Endodermal cell (in vitro differentiated cells): ENCODE measurements around the gene EPHA4. TPM values are rescaled to one million over a fixed set of nuclear protein-coding genes. Genes with fewer than 3 reads are reported as not detected.

Experiments
- DNase-seq: peaks from one replicate; pipeline ENCODE4 v3.0.0-alpha.2; 2017
- H3K27ac ChIP-seq: 2 replicates; pipeline ENCODE4 v1.5.1; 2013; ENCODE audit warnings: mild to moderate bottlenecking, low read depth, low read length, moderate library complexity
- H3K27me3 ChIP-seq: 2 replicates; pipeline ENCODE4 v1.6.1; 2013; ENCODE audit warnings: mild to moderate bottlenecking, low read length, moderate library complexity; ENCODE audit not compliant: insufficient read depth, control insufficient read depth, poor library complexity, severe bottlenecking
- H3K36me3 ChIP-seq: 2 replicates; pipeline ENCODE4 v1.7.0; 2013; ENCODE audit warnings: mild to moderate bottlenecking, low read length, moderate library complexity; ENCODE audit not compliant: control insufficient read depth, insufficient read depth
- H3K4me1 ChIP-seq: one replicate; pipeline ENCODE4 v1.7.0; 2013; ENCODE audit warnings: low read length; ENCODE audit not compliant: control insufficient read depth, insufficient read depth
- H3K4me3 ChIP-seq: 2 replicates; pipeline ENCODE4 v1.5.1; 2013; ENCODE audit warnings: mild to moderate bottlenecking, low read length, moderate library complexity
- H3K9ac ChIP-seq: 2 replicates; pipeline ENCODE4 v1.6.1; 2013; ENCODE audit warnings: mild to moderate bottlenecking, low read length, moderate library complexity; ENCODE audit not compliant: poor library complexity, severe bottlenecking; ENCODE audit errors: extremely low read depth
- H3K9me3 ChIP-seq: 2 replicates; pipeline ENCODE4 v1.6.1; 2013; ENCODE audit warnings: mild to moderate bottlenecking, low read length, moderate library complexity; ENCODE audit not compliant: control insufficient read depth
- H3K27ac Mint-ChIP-seq: 2 replicates; pipeline ENCODE4 v1.8.0; 2020; ENCODE audit warnings: mixed read lengths
- H3K27me3 Mint-ChIP-seq: 2 replicates; pipeline ENCODE4 v1.8.0; 2021; ENCODE audit warnings: mild to moderate bottlenecking, mixed read lengths; ENCODE audit not compliant: insufficient read depth
- H3K36me3 Mint-ChIP-seq: 2 replicates; pipeline ENCODE4 v1.8.0; 2020; ENCODE audit warnings: low read depth, mixed read lengths
- H3K4me1 Mint-ChIP-seq: 2 replicates; pipeline ENCODE4 v1.8.0; 2020; ENCODE audit warnings: mixed read lengths
- H3K4me3 Mint-ChIP-seq: 2 replicates; pipeline ENCODE4 v1.8.0; 2020; ENCODE audit warnings: mild to moderate bottlenecking, moderate library complexity, mixed read lengths
- H3K9me3 Mint-ChIP-seq: 2 replicates; pipeline ENCODE4 v1.8.0; 2020; ENCODE audit warnings: mild to moderate bottlenecking, mixed read lengths
- CTCF ChIP-seq: fragments of 200-600 bp; sonication (generic); conservative IDR thresholded peaks from 2 replicates; pipeline ENCODE4 v1.5.0; 2021; ENCODE audit warnings: antibody characterized with exemption, mild to moderate bottlenecking
- WGBS, 2 experiments: methylation state at CpG; one replicate each; pipeline versions ENCODE4 v1.1.5 to v1.1.7; 2013; ENCODE audit warnings: missing lambda C conversion rate in 2 of 2, mixed read lengths in 1 of 2; ENCODE audit not compliant: insufficient coverage in 1 of 2, insufficient read length in 1 of 2; 5-methylcytosine and 5-hydroxymethylcytosine counted together
- total RNA-seq, 2 donors: library from RNA; stranded (reverse); fragmentation: NEBNext Ultra II Directional in 1 of 2; extraction: Animal tissue kit (Norgen Biotek cat#: 25700) in 1 of 2; gene quantifications; 2 replicates in 1 of 2; 3 replicates in 1 of 2; pipeline ENCODE4 v1.2.1, GENCODE V29; 2021

The EPHA4 gene
- total RNA-seq, 2 donors from 2014 or later = 74.1 to 87.3 TPM

- no peaks in the 10 kb centered on the region for H3K9me3 Mint-ChIP-seq
- H3K27ac Mint-ChIP-seq = no peak overlapping the region
- no peak for TF ChIP-seq CTCF
- no peaks in the 10 kb centered on the region for H3K27me3 Mint-ChIP-seq
- Histone ChIP-seq H3K4me1 (peaks cover 13% of the 10 kb centered on the region), H3K27me3 (no peaks in the 10 kb centered on the region), H3K36me3 (peaks cover 14% of the 10 kb centered on the region), H3K9ac (no peak overlapping the region), H3K27ac (no peak overlapping the region), H3K4me3 (no peak overlapping the region), H3K9me3 (no peaks in the 10 kb centered on the region)
- no peak for DNase-seq
- 100% methylated on average over 1 of the region's 1 CpG; no CpG with 5 or more reads in 1 of the 2 experiments for WGBS, 2 experiments
- peaks cover 9% of the 10 kb centered on the region for H3K36me3 Mint-ChIP-seq
- peaks cover 27% of the 10 kb centered on the region for H3K4me1 Mint-ChIP-seq
- no peak overlapping the region for H3K4me3 Mint-ChIP-seq
These were observed 67.2 kb downstream of the EPHA4 start for GRCh38 chr2:221504905-221505304.

- no peak overlapping the region for H3K9ac ChIP-seq
- H3K36me3 ChIP-seq = peaks cover 18% of the 10 kb centered on the region
- Mint-ChIP-seq H3K9me3 (no peaks in the 10 kb centered on the region), H3K36me3 (peaks cover 10% of the 10 kb centered on the region), H3K27ac (no peak overlapping the region), H3K4me1 (peaks cover 27% of the 10 kb centered on the region), H3K4me3 (no peak overlapping the region), H3K27me3 (no peaks in the 10 kb centered on the region)
- DNase-seq = no peak
- no peak overlapping the region for H3K27ac ChIP-seq
- H3K4me3 ChIP-seq = no peak overlapping the region
- peaks cover 13% of the 10 kb centered on the region for H3K4me1 ChIP-seq
- WGBS, 2 experiments = 75 to 100% methylated on average over 1 to 2 of the region's 2 CpGs
- no peaks in the 10 kb centered on the region for H3K27me3 ChIP-seq
- no peaks in the 10 kb centered on the region for H3K9me3 ChIP-seq
- TF ChIP-seq CTCF = no peak
These were observed 68.1 kb downstream of the EPHA4 start for GRCh38 chr2:221503965-221504364.

- peaks cover 10% of the 10 kb centered on the region for H3K4me1 ChIP-seq
- TF ChIP-seq CTCF = no peak
- no peaks in the 10 kb centered on the region for H3K9me3 ChIP-seq
- no peaks in the 10 kb centered on the region for H3K9me3 Mint-ChIP-seq
- H3K36me3 ChIP-seq = peaks cover 30% of the 10 kb centered on the region
- H3K36me3 Mint-ChIP-seq = peaks cover 15% of the 10 kb centered on the region
- 92 to 96% methylated on average over 7 to 8 of the region's 8 CpGs for WGBS, 2 experiments
- no peak overlapping the region for H3K4me3 ChIP-seq
- DNase-seq = no peak
- H3K27ac ChIP-seq = no peak overlapping the region
- H3K27me3 Mint-ChIP-seq = no peaks in the 10 kb centered on the region
- H3K4me3 Mint-ChIP-seq = no peak overlapping the region
- no peaks in the 10 kb centered on the region for H3K27me3 ChIP-seq
- H3K27ac Mint-ChIP-seq = no peak overlapping the region
- H3K4me1 Mint-ChIP-seq = peaks cover 20% of the 10 kb centered on the region
- H3K9ac ChIP-seq = no peak overlapping the region
These were observed 69.7 kb downstream of the EPHA4 start for GRCh38 chr2:221502270-221503010.
